AG10803 (cell line): Measurements from ENCODE around the gene NUBP2.

ENCODE experiments used
- DNase-seq: peaks from one replicate; pipeline ENCODE4 v3.0.0; 2010; ENCODE audit warnings: low read depth
- H3K4me3 ChIP-seq: 2 replicates; pipeline ENCODE4 v1.5.1; 2011; ENCODE audit warnings: mild to moderate bottlenecking, low read length, control low read depth
- TF ChIP-seq, protein P1 (sequence below): conservative IDR thresholded peaks from 2 replicates; pipeline ENCODE4 v1.5.1; 2011; ENCODE audit warnings: mild to moderate bottlenecking, low read length, control low read depth, inconsistent platforms

Gene NUBP2

DNA sequence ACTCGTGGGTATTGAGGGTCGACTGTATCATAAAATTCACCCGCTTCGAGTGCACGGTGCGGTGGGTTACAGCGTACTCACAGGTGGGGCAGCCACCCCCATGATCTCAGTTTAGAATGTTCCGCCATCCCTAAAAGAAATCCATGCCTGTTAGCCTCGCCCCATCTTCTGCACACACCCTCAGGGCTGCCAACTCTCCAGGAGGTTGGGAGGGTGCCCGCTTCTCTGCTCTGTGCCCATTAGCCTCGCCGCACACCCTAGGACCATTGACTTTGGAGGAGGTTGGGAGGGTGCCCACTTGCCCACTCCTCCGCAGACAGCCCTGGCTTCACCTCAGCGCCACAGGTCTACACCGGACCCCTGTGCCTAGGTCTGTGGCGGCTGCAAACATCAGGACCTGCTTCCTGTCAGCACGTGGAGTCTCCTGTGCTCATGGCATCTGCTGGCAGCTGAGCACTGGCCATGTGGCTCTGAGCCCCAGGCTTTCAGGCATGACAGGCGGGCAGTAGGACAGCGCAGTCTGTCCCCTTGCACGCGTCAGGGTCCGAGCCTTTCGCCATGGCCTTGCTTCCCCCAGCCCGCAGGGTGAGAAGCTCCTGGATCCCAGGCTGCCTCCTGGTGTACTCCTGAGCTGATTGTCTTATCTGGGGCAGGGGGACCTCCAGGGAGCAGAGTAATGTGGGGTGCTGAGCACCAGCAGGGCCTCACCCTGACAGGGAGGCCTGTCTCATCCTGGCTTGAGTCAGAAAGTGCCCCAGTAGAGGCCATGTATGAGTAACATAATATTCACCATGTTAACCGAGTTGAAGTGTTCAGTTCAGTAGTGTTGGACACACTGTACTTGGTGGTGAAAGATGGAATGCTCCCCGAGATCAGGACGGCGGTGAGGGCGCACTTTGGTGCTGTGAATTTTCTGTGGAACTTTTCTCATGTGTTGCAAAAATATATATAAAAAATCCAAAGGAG is 33.3 kb upstream of the NUBP2 start:
- no peak for DNase-seq
- H3K4me3 ChIP-seq: no peak overlapping the region
- TF ChIP-seq, protein P1, sequence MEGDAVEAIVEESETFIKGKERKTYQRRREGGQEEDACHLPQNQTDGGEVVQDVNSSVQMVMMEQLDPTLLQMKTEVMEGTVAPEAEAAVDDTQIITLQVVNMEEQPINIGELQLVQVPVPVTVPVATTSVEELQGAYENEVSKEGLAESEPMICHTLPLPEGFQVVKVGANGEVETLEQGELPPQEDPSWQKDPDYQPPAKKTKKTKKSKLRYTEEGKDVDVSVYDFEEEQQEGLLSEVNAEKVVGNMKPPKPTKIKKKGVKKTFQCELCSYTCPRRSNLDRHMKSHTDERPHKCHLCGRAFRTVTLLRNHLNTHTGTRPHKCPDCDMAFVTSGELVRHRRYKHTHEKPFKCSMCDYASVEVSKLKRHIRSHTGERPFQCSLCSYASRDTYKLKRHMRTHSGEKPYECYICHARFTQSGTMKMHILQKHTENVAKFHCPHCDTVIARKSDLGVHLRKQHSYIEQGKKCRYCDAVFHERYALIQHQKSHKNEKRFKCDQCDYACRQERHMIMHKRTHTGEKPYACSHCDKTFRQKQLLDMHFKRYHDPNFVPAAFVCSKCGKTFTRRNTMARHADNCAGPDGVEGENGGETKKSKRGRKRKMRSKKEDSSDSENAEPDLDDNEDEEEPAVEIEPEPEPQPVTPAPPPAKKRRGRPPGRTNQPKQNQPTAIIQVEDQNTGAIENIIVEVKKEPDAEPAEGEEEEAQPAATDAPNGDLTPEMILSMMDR: no peak

GRCh38 chr16:1751946-1752345 is 30.8 kb upstream of the NUBP2 start:
- H3K4me3 ChIP-seq: no peak overlapping the region
- DNase-seq: no peak
- TF ChIP-seq, protein P1: no peak

GRCh38 chr16:1752853-1753252 is 29.9 kb upstream of the NUBP2 start:
- DNase-seq: no peak
- TF ChIP-seq, protein P1: no peak
- no peak overlapping the region for H3K4me3 ChIP-seq

- H3K4me3 ChIP-seq: no peak overlapping the region
- TF ChIP-seq, protein P1: no peak
- no peak for DNase-seq
These were observed 28.6 kb upstream of the NUBP2 start for GRCh38 chr16:1754204-1754603.

DNA sequence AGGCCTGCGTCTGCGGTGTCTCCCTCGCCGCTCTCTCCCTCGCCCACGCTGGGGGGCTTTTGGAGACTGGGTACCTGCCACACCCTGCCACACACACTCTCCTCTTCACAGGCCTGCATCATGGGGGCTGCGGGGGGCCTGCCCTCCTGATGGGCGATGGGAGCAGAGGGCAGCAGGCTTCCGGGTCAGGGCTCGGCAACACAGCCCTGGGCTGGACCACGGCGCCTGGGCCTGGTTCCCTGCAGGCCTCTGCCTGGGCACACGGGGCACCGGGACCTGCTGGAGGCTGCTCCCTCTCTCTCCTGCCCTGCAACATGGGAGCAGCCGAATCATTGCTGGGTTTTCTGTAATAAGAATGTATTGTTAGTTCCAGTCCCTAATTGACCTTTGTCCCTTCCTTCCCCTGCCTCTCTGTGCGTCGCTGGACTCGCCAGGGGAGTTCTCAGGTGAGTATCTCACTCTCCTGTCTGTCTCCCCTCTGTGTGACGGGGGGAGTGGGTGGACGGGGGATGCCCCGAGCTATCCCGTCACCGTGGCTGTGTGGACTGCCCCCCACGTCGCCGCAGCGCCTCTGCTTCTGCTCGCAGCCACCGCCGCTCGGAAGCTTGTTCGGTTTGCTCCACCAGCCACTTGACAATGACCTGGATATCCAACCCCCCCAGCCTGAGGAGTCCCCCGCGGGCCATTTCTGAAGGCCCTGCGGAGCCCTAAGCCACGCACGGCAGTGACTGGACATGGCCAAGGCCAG is 24.9 kb upstream of the NUBP2 start:
- H3K4me3 ChIP-seq: no peak overlapping the region
- DNase-seq: no peak
- TF ChIP-seq, protein P1: no peak

- TF ChIP-seq, protein P1: no peak
- DNase-seq: no peak
- H3K4me3 ChIP-seq: no peak overlapping the region
These were observed 23.8 kb upstream of the NUBP2 start for GRCh38 chr16:1758923-1759322.
